ENCODE results near the gene SUFU. TPM values are rescaled to one million over a fixed set of nuclear protein-coding genes. Genes with fewer than 3 reads are reported as not detected.

Gene SUFU
- total RNA-seq, 1 experiment from 2014 or later, result 2.7 TPM

DNA sequence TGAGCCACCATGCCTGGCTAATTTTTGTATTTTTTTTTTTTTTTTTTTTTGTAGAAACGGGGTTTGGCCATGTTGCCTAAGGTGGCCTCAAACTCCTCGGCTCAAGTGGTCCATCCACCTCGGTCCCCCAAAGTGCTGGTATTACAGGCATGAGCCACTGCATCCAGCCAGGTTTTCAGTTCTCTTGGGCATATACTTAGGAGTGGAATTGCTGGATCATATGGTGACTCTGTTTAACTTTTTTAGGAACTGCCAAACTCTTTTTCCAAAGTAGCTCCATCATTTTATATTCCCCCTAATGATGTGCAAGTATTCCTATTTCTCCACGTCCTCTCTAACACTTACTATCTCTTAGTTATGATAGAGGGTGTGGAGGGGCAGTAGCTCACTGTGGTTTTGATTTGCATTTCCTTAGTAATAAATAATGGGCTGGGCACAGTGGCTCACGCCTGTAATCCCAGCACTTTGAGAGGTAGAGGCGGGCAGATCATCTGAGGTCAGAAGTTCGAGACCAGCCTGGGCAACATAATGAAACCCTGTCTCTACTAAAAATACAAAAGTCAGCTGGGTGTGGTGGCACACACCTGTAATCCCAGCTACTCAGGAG lies 41.6 kb downstream of the SUFU start:
- POLR2A ChIA-PET (ENCODE audit: unreplicated experiment), result interaction anchor here (0.6 kb wide), 1 partner anchor 1288 kb away, joined by 3 read pairs; no protein-coding TSS in a partner anchor
- Histone ChIP-seq H3K36me3 (ENCODE audit: low read depth, low read length) (no peaks in the 10 kb centered on the region), H3K9me3 (ENCODE audit: low read length) (no peaks in the 10 kb centered on the region), H4K20me1 (ENCODE audit: low read length) (no peaks in the 10 kb centered on the region), H3K4me2 (ENCODE audit: low read length) (no peak overlapping the region), H3K4me3 (ENCODE audit: low read length) (no peak overlapping the region), H3K9me2 (replicated peaks; ENCODE audit: low read length) (no peaks in the 10 kb centered on the region), H3F3A (ENCODE audit: low read length, unreplicated experiment) (no peaks in the 10 kb centered on the region), H3K27me3 (ENCODE audit: low read length) (no peaks in the 10 kb centered on the region), H2AFZ (ENCODE audit: low read length) (no peak overlapping the region), H3K4me1 (ENCODE audit: insufficient read depth, low read length) (no peaks in the 10 kb centered on the region), H3K79me2 (ENCODE audit: low read length) (no peaks in the 10 kb centered on the region), H3K9ac (ENCODE audit: low read length) (no peak overlapping the region), H3K27ac (ENCODE audit: low read length) (no peak overlapping the region)
- TF ChIP-seq EZH2phosphoT487 (IDR thresholded peaks at IDR 0.05; ENCODE audit: borderline replicate concordance, low read length) (no peak), EZH2 (IDR thresholded peaks at IDR 0.05; ENCODE audit: low read length, unreplicated experiment) (no peak)
- TF ChIP-seq, protein P1, sequence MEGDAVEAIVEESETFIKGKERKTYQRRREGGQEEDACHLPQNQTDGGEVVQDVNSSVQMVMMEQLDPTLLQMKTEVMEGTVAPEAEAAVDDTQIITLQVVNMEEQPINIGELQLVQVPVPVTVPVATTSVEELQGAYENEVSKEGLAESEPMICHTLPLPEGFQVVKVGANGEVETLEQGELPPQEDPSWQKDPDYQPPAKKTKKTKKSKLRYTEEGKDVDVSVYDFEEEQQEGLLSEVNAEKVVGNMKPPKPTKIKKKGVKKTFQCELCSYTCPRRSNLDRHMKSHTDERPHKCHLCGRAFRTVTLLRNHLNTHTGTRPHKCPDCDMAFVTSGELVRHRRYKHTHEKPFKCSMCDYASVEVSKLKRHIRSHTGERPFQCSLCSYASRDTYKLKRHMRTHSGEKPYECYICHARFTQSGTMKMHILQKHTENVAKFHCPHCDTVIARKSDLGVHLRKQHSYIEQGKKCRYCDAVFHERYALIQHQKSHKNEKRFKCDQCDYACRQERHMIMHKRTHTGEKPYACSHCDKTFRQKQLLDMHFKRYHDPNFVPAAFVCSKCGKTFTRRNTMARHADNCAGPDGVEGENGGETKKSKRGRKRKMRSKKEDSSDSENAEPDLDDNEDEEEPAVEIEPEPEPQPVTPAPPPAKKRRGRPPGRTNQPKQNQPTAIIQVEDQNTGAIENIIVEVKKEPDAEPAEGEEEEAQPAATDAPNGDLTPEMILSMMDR (conservative IDR thresholded peaks at IDR 0.05; ENCODE audit: low read depth, low read length), result no peak
- CTCF ChIA-PET, result no interaction called here
- no peak for DNase-seq
- BruUV-seq (replicated peaks), result no TSS peak
- ATAC-seq, result no peak
- intact Hi-C loops (cut with micrococcal nuclease), result no loop called here

DNA sequence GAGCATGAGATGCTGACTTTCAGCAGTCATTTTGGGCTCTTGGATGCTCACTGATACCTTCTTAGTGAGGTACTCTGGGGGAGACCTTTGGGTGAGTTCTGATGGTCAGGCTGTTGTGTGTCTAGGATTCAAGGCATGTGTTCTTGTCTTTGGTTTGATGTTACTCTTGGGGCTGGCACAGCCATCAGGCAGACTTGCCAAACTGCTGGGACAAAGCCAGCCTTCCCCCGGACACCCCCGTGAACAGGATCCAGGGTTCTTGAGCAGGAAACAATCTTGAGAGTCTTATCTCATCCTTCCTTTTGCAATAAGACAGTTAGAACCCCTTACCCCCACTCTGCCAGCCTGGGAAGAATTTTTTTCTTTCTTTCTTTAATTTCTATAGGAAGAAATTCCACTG lies 42.2 kb downstream of the SUFU start:
- POLR2A ChIA-PET (ENCODE audit: unreplicated experiment), result no interaction called here
- TF ChIP-seq, protein P1 (conservative IDR thresholded peaks at IDR 0.05; ENCODE audit: low read depth, low read length), result no peak
- TF ChIP-seq EZH2phosphoT487 (IDR thresholded peaks at IDR 0.05; ENCODE audit: borderline replicate concordance, low read length), result no peak
- no peak for TF ChIP-seq EZH2 (IDR thresholded peaks at IDR 0.05; ENCODE audit: low read length, unreplicated experiment)
- Histone ChIP-seq H3K9me2 (replicated peaks; ENCODE audit: low read length) (no peaks in the 10 kb centered on the region), H3K79me2 (ENCODE audit: low read length) (no peaks in the 10 kb centered on the region), H3K9me3 (ENCODE audit: low read length) (no peaks in the 10 kb centered on the region), H2AFZ (ENCODE audit: low read length) (no peak overlapping the region), H3K4me1 (ENCODE audit: insufficient read depth, low read length) (no peaks in the 10 kb centered on the region), H3K27me3 (ENCODE audit: low read length) (no peaks in the 10 kb centered on the region), H4K20me1 (ENCODE audit: low read length) (no peaks in the 10 kb centered on the region), H3K4me3 (ENCODE audit: low read length) (no peak overlapping the region), H3K27ac (ENCODE audit: low read length) (no peak overlapping the region), H3F3A (ENCODE audit: low read length, unreplicated experiment) (no peaks in the 10 kb centered on the region), H3K4me2 (ENCODE audit: low read length) (no peak overlapping the region), H3K36me3 (ENCODE audit: low read depth, low read length) (no peaks in the 10 kb centered on the region), H3K9ac (ENCODE audit: low read length) (no peak overlapping the region)
- no peak for DNase-seq
- no TSS peak for BruUV-seq (replicated peaks)
- CTCF ChIA-PET, result no interaction called here
- ATAC-seq, result no peak
- intact Hi-C loops (cut with micrococcal nuclease), result no loop called here

DNA sequence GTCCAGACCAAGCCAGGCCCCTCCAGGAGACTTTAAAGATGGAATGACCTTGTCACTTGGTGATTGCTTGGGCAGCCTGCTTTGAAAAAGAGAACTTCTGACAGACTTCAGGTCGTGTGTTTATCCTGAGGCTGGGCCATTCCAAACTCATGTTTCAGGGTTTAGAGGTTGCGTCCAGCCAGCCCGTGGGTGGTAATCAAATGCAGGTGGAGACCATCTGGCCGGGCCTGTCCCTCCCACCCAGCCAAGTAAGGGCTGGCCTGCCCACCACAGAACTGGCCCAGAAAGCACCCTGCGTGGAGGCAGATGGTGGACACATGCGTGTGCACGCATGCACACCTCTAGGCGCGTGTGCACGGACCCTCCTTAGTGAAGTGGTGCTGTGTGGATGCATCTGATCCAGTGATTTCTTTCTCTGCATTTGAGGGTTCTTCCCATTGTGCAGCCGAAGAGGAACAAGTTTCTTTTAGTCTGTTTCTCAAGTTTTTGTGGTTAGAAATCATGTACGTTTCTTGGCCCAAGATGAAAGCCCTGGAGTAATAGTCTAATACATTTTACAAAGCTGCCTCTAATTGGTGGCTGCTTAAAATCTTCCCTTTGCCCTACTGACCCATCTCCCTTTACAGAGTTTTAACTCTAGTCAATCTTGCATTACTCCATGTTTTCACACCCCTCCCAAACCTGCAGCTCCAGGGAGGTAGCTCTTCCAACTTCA lies 43.0 kb downstream of the SUFU start:
- Histone ChIP-seq H2AFZ (ENCODE audit: low read length) (no peak overlapping the region), H3K36me3 (ENCODE audit: low read depth, low read length) (no peaks in the 10 kb centered on the region), H4K20me1 (ENCODE audit: low read length) (no peaks in the 10 kb centered on the region), H3K9me2 (replicated peaks; ENCODE audit: low read length) (no peaks in the 10 kb centered on the region), H3K4me3 (ENCODE audit: low read length) (no peak overlapping the region), H3K4me1 (ENCODE audit: insufficient read depth, low read length) (no peaks in the 10 kb centered on the region), H3K27me3 (ENCODE audit: low read length) (no peaks in the 10 kb centered on the region), H3K9ac (ENCODE audit: low read length) (no peak overlapping the region), H3F3A (ENCODE audit: low read length, unreplicated experiment) (no peaks in the 10 kb centered on the region), H3K9me3 (ENCODE audit: low read length) (no peaks in the 10 kb centered on the region), H3K79me2 (ENCODE audit: low read length) (no peaks in the 10 kb centered on the region), H3K4me2 (ENCODE audit: low read length) (no peak overlapping the region), H3K27ac (ENCODE audit: low read length) (no peak overlapping the region)
- DNase-seq (no peak), ATAC-seq (no peak)
- TF ChIP-seq EZH2phosphoT487 (IDR thresholded peaks at IDR 0.05; ENCODE audit: borderline replicate concordance, low read length) (no peak), EZH2 (IDR thresholded peaks at IDR 0.05; ENCODE audit: low read length, unreplicated experiment) (no peak)
- TF ChIP-seq, protein P1 (conservative IDR thresholded peaks at IDR 0.05; ENCODE audit: low read depth, low read length), result no peak
- CTCF ChIA-PET, result no interaction called here
- intact Hi-C loops (cut with micrococcal nuclease), result no loop called here
- POLR2A ChIA-PET (ENCODE audit: unreplicated experiment), result no interaction called here
- no TSS peak for BruUV-seq (replicated peaks)
